Measurements from ENCODE around the gene CD37. TPM values are rescaled to one million over a fixed set of nuclear protein-coding genes. Genes with fewer than 3 reads are reported as not detected.
"Not testable (repeated sequence)": the region's sequence is repeated elsewhere in the genome, so short reads cannot be mapped to it uniquely, and the experiment has no call there.

The CD37 gene
- total RNA-seq, 1 donor from 2014 or later = not detected

GRCh38 chr19:49295208-49295880 lies 39.9 kb upstream of the CD37 start:
- Mint-ChIP-seq H3K36me3 (ENCODE audit: unreplicated experiment) (peaks cover 3% of the 10 kb centered on the region), H3K9me3 (ENCODE audit: unreplicated experiment) (no peaks in the 10 kb centered on the region), H3K4me3 (ENCODE audit: unreplicated experiment) (no peak overlapping the region), H3K27me3 (ENCODE audit: unreplicated experiment) (no peaks in the 10 kb centered on the region), H3K4me1 (ENCODE audit: unreplicated experiment) (peaks cover 8% of the 10 kb centered on the region), H3K27ac (ENCODE audit: unreplicated experiment) (no peak overlapping the region)
- no peak for TF ChIP-seq CTCF (IDR thresholded peaks at IDR 0.05)
- no peak for DNase-seq (ENCODE audit: extremely low spot score, unreplicated experiment)

GRCh38 chr19:49297403-49297802 lies 37.8 kb upstream of the CD37 start:
- Mint-ChIP-seq H3K4me1 (ENCODE audit: unreplicated experiment) (peaks cover 8% of the 10 kb centered on the region), H3K4me3 (ENCODE audit: unreplicated experiment) (no peak overlapping the region), H3K27me3 (ENCODE audit: unreplicated experiment) (no peaks in the 10 kb centered on the region), H3K27ac (ENCODE audit: unreplicated experiment) (no peak overlapping the region), H3K36me3 (ENCODE audit: unreplicated experiment) (peaks cover 3% of the 10 kb centered on the region), H3K9me3 (ENCODE audit: unreplicated experiment) (peaks cover 2% of the 10 kb centered on the region)
- no peak for TF ChIP-seq CTCF (IDR thresholded peaks at IDR 0.05)
- DNase-seq (ENCODE audit: extremely low spot score, unreplicated experiment) = no peak

GRCh38 chr19:49298653-49299052 lies 36.6 kb upstream of the CD37 start:
- DNase-seq (ENCODE audit: extremely low spot score, unreplicated experiment) = peak; percentile 21
- Mint-ChIP-seq H3K9me3 (ENCODE audit: unreplicated experiment) (peaks cover 10% of the 10 kb centered on the region), H3K36me3 (ENCODE audit: unreplicated experiment) (peaks cover 11% of the 10 kb centered on the region)
- not testable (repeated sequence) for H3K4me1 Mint-ChIP-seq (ENCODE audit: unreplicated experiment); H3K27me3 Mint-ChIP-seq (ENCODE audit: unreplicated experiment); H3K27ac Mint-ChIP-seq (ENCODE audit: unreplicated experiment); H3K4me3 Mint-ChIP-seq (ENCODE audit: unreplicated experiment)

GRCh38 chr19:49301165-49301865 lies 33.9 kb upstream of the CD37 start:
- peaks cover 8% of the 10 kb centered on the region for H3K4me1 Mint-ChIP-seq (ENCODE audit: unreplicated experiment)
- peak; percentile 73 for TF ChIP-seq CTCF (IDR thresholded peaks at IDR 0.05)
- peak; percentile 85 for DNase-seq (ENCODE audit: extremely low spot score, unreplicated experiment)
- H3K36me3 Mint-ChIP-seq (ENCODE audit: unreplicated experiment) = peaks cover 10% of the 10 kb centered on the region
- H3K9me3 Mint-ChIP-seq (ENCODE audit: unreplicated experiment) = peaks cover 14% of the 10 kb centered on the region
- H3K27ac Mint-ChIP-seq (ENCODE audit: unreplicated experiment) = no peak overlapping the region
- H3K27me3 Mint-ChIP-seq (ENCODE audit: unreplicated experiment) = no peaks in the 10 kb centered on the region
- no peak overlapping the region for H3K4me3 Mint-ChIP-seq (ENCODE audit: unreplicated experiment)

GRCh38 chr19:49301866-49302252 lies 33.3 kb upstream of the CD37 start:
- H3K9me3 Mint-ChIP-seq (ENCODE audit: unreplicated experiment) = peaks cover 14% of the 10 kb centered on the region
- peaks cover 8% of the 10 kb centered on the region for H3K4me1 Mint-ChIP-seq (ENCODE audit: unreplicated experiment)
- H3K27me3 Mint-ChIP-seq (ENCODE audit: unreplicated experiment) = no peaks in the 10 kb centered on the region
- DNase-seq (ENCODE audit: extremely low spot score, unreplicated experiment) = peak; percentile 75
- no peak overlapping the region for H3K27ac Mint-ChIP-seq (ENCODE audit: unreplicated experiment)
- peaks cover 10% of the 10 kb centered on the region for H3K36me3 Mint-ChIP-seq (ENCODE audit: unreplicated experiment)
- no peak for TF ChIP-seq CTCF (IDR thresholded peaks at IDR 0.05)
- H3K4me3 Mint-ChIP-seq (ENCODE audit: unreplicated experiment) = no peak overlapping the region

- H3K9me3 Mint-ChIP-seq (ENCODE audit: unreplicated experiment) = peaks cover 14% of the 10 kb centered on the region
- DNase-seq (ENCODE audit: extremely low spot score, unreplicated experiment) = peak; percentile 34
- not testable (repeated sequence) for H3K27me3 Mint-ChIP-seq (ENCODE audit: unreplicated experiment); H3K27ac Mint-ChIP-seq (ENCODE audit: unreplicated experiment); H3K4me3 Mint-ChIP-seq (ENCODE audit: unreplicated experiment); H3K4me1 Mint-ChIP-seq (ENCODE audit: unreplicated experiment)
- H3K36me3 Mint-ChIP-seq (ENCODE audit: unreplicated experiment) = peaks cover 30% of the 10 kb centered on the region
These were observed 28.5 kb upstream of the CD37 start for GRCh38 chr19:49306734-49307133.

Data from osteocyte (in vitro differentiated cells).